OCI-LY7 (cell line): ENCODE measurements around the gene PHTF1. TPM values are rescaled to one million over a fixed set of nuclear protein-coding genes. Genes with fewer than 3 reads are reported as not detected.

ENCODE experiments used
- BruUV-seq: library from RNA; stranded (reverse); fragments of 400-500 nt; replicated peaks from 2 replicates; lab custom pipeline; 2021; lab: Mats Ljungman, UMichigan
- CTCF ChIA-PET: fragments of 300-600 bp; sonication (Branson Sonifier 250); formaldehyde crosslinking; loops from one replicate; lab custom pipeline; 2022; ENCODE audit warnings: antibody characterized with exemption; ENCODE audit not compliant: unreplicated experiment; lab: Charles Lee
- POLR2A ChIA-PET: fragments of 300-600 bp; sonication (Branson Sonifier 250); formaldehyde crosslinking; loops from one replicate; lab custom pipeline; 2022; ENCODE audit warnings: antibody characterized with exemption; lab: Charles Lee
- DNase-seq: peaks from one replicate; pipeline ENCODE4 v3.0.0-alpha.2; 2015; ENCODE audit warnings: low spot score
- H2AFZ ChIP-seq: fragments of 200-600 bp; sonication (generic), shearing (Covaris generic); 2 replicates; pipeline ENCODE4 v1.6.1; 2014; ENCODE audit warnings: mild to moderate bottlenecking, antibody characterized with exemption, low read length, moderate library complexity
- H3K27ac ChIP-seq: fragments of 200-600 bp; sonication (generic); 2 replicates; pipeline ENCODE4 v1.5.1; 2014; ENCODE audit warnings: mixed run types, low read depth, mild to moderate bottlenecking, moderate library complexity, low read length, inconsistent platforms; ENCODE audit not compliant: poor library complexity, severe bottlenecking
- H3K36me3 ChIP-seq: fragments of 200-600 bp; sonication (generic); 2 replicates; pipeline ENCODE4 v1.6.1; 2014; ENCODE audit warnings: mild to moderate bottlenecking, antibody characterized with exemption, low read length, moderate library complexity, mixed read lengths; ENCODE audit not compliant: insufficient read depth
- H3K4me1 ChIP-seq: fragments of 200-600 bp; sonication (generic); 2 replicates; pipeline ENCODE4 v1.5.1; 2014; ENCODE audit warnings: mild to moderate bottlenecking, low read length; ENCODE audit not compliant: insufficient read depth, poor library complexity, severe bottlenecking
- H3K4me2 ChIP-seq: fragments of 200-600 bp; sonication (generic); 2 replicates; pipeline ENCODE4 v1.6.1; 2014; ENCODE audit warnings: mild to moderate bottlenecking, low read length
- H3K4me3 ChIP-seq: fragments of 200-600 bp; sonication (generic); 2 replicates; pipeline ENCODE4 v1.5.1; 2014; ENCODE audit warnings: mild to moderate bottlenecking, low read depth, low read length; ENCODE audit not compliant: poor library complexity, severe bottlenecking
- H3K79me2 ChIP-seq: fragments of 200-600 bp; sonication (generic); 2 replicates; pipeline ENCODE4 v1.6.1; 2016; ENCODE audit warnings: low read depth, mild to moderate bottlenecking, low read length, moderate library complexity, mixed read lengths; ENCODE audit not compliant: insufficient read depth
- H3K9me2 ChIP-seq: fragments of 200-600 bp; sonication (generic); 2 replicates; pipeline ENCODE4 v1.6.1; 2016; ENCODE audit warnings: mild to moderate bottlenecking, low read length, mixed read lengths; ENCODE audit not compliant: insufficient read depth
- H3K9me3 ChIP-seq: fragments of 200-600 bp; sonication (generic); 2 replicates; pipeline ENCODE4 v1.6.1; 2014; ENCODE audit warnings: mild to moderate bottlenecking, mixed run types, low read length, mixed read lengths
- H4K20me1 ChIP-seq: fragments of 200-600 bp; sonication (generic); 2 replicates; pipeline ENCODE4 v1.6.1; 2014; ENCODE audit warnings: mild to moderate bottlenecking, antibody characterized with exemption, low read length, moderate library complexity, mixed read lengths; ENCODE audit not compliant: insufficient read depth
- EZH2phosphoT487 ChIP-seq: fragments of 200-600 bp; sonication (generic); IDR thresholded peaks from 2 replicates; pipeline ENCODE4 v1.6.1; 2018; ENCODE audit warnings: low read depth, borderline replicate concordance, mild to moderate bottlenecking, mixed run types, antibody characterized with exemption, low read length, moderate library complexity, mixed read lengths
- intact Hi-C: fragments of 100-400 bp; cut with micrococcal nuclease; formaldehyde crosslinking; loops from one replicate; pipeline ENCODE4 v1.10.0; 2022; ENCODE audit not compliant: unreplicated experiment
- total RNA-seq, 2 experiments: library from RNA; depleted of rRNA in 1 of 2; stranded (reverse); fragments of >200 nt in 1 of 2; shearing (Covaris generic) in 1 of 2; gene quantifications; 2 replicates each; pipeline ENCODE4 v1.2.3, GENCODE V29; 2014 to 2022
- TF ChIP-seq, protein P1 (sequence below): fragments of 200-600 bp; sonication (generic); conservative IDR thresholded peaks from 2 replicates; pipeline ENCODE4 v1.5.1; 2014; ENCODE audit warnings: mild to moderate bottlenecking, antibody characterized with exemption, low read length, moderate library complexity, mixed read lengths

The PHTF1 gene
- total RNA-seq, 2 experiments from 2014 or later, result 11.8 to 18.8 TPM

DNA sequence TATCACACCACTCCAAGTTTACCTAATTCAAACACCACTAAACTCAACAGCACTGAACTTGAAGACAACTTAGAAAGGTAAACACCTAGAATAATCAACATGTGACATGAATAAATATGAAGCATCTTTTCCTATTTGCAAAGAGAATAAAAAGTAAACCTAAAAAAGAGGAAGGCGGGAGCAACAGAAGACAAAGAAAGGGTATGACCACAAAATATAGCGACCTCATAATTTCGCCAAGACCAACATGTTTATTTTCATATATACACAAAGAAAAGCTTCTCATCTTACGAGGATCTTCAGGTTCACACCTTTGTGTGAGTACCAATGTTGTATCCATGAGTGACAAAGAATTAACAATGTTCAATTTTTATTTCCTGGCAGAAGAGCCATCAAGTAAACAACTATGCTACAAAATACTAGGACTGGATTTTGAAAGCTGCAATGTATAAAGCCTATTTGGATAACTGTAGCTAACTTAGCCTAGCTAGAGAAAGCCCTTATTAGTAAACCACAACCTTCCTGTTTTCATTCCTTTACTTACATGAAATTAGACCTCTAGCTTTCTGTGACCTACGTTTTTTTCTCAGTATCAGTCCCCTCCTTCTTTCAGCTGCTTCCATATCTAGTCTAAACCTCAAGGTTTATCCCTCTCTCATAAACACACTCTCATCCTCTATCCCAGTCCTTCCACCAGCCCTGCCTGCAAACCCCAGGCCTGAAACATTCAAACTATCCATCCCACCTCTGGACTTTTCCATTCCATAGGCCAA lies 21.3 kb upstream of the PHTF1 start:
- intact Hi-C loops, result no loop called here
- Histone ChIP-seq H3K9me3 (no peaks in the 10 kb centered on the region), H3K4me1 (peaks cover 33% of the 10 kb centered on the region), H3K27ac (no peak overlapping the region), H3K4me2 (peak overlapping the region; percentile 35; the same call in 1 of the 2 replicates), H3K4me3 (no peak overlapping the region), H3K79me2 (peaks cover 74% of the 10 kb centered on the region), H3K9me2 (no peaks in the 10 kb centered on the region), H3K36me3 (peaks cover 29% of the 10 kb centered on the region), H2AFZ (no peak overlapping the region), H4K20me1 (peaks cover 12% of the 10 kb centered on the region; the same call in 1 of the 2 replicates)
- no peak for DNase-seq
- POLR2A ChIA-PET, result interaction anchor here (0.6 to 0.8 kb wide), 3 partner anchors 18 to 1521 kb away, joined by 3 to 4 read pairs (median 3); no protein-coding TSS in a partner anchor
- TF ChIP-seq EZH2phosphoT487, result no peak
- TF ChIP-seq, protein P1, sequence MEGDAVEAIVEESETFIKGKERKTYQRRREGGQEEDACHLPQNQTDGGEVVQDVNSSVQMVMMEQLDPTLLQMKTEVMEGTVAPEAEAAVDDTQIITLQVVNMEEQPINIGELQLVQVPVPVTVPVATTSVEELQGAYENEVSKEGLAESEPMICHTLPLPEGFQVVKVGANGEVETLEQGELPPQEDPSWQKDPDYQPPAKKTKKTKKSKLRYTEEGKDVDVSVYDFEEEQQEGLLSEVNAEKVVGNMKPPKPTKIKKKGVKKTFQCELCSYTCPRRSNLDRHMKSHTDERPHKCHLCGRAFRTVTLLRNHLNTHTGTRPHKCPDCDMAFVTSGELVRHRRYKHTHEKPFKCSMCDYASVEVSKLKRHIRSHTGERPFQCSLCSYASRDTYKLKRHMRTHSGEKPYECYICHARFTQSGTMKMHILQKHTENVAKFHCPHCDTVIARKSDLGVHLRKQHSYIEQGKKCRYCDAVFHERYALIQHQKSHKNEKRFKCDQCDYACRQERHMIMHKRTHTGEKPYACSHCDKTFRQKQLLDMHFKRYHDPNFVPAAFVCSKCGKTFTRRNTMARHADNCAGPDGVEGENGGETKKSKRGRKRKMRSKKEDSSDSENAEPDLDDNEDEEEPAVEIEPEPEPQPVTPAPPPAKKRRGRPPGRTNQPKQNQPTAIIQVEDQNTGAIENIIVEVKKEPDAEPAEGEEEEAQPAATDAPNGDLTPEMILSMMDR, result no peak
- CTCF ChIA-PET, result interaction anchor here (0.5 kb wide), 1 partner anchor 78 kb away, joined by 8 read pairs; no protein-coding TSS in a partner anchor
- no TSS peak for BruUV-seq

DNA sequence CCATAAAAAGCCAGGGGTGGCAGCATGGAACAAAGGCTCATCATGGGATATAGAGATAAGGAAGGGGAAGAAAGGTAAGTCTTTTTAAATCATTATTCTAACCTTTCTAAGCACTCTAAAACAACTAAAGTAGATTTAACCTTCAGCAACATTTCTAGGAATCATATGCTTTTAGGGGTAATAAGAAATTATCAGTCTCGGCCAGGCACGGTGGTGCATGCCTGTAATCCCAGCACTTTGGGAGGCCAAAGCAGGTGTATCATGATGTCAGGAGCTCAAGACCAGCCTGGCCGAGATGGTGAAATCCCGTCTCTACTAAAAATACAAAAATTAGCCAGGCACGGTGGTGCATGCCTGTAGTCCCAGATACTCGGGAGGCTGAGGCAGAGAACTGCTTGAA lies 20.3 kb upstream of the PHTF1 start:
- Histone ChIP-seq H3K9me3 (no peaks in the 10 kb centered on the region), H4K20me1 (peaks cover 12% of the 10 kb centered on the region; the same call in 1 of the 2 replicates), H3K4me1 (peaks cover 32% of the 10 kb centered on the region), H2AFZ (no peak overlapping the region), H3K79me2 (peaks cover 66% of the 10 kb centered on the region), H3K4me3 (no peak overlapping the region), H3K27ac (no peak overlapping the region), H3K36me3 (peaks cover 29% of the 10 kb centered on the region), H3K9me2 (no peaks in the 10 kb centered on the region), H3K4me2 (no peak overlapping the region)
- intact Hi-C loops, result no loop called here
- DNase-seq, result no peak
- TF ChIP-seq EZH2phosphoT487, result no peak
- TF ChIP-seq, protein P1, result no peak
- ChIA-PET POLR2A (interaction anchor here (0.6 kb wide), 1 partner anchor 19 kb away, joined by 3 read pairs; no protein-coding TSS in a partner anchor), CTCF (no interaction called here)
- no TSS peak for BruUV-seq

DNA sequence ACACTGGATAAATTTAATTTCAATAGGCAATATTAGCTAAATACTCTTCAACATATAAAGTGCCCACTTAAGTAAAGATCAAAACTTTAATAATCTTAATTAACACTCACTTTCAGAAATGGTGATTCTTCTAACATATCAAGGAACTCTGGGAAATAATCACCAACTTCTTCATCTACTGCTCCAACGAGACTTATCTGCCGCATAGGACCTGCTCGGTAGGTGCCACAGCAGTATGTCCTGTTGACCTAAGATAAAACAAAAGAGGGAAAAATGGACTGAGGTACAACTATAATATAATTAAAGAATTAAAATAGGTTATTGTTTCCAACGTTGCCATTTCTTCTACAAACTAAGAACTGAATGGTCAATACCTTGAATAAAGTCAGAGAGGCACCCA lies 18.3 kb upstream of the PHTF1 start:
- ChIA-PET CTCF (no interaction called here), POLR2A (interaction anchor here (0.7 kb wide), 1 partner anchor 7 kb away, joined by 3 read pairs; no protein-coding TSS in a partner anchor)
- TF ChIP-seq, protein P1, result no peak
- TF ChIP-seq EZH2phosphoT487, result no peak
- no TSS peak for BruUV-seq
- H4K20me1 ChIP-seq, result peaks cover 12% of the 10 kb centered on the region; the same call in 1 of the 2 replicates
- H3K4me3 ChIP-seq, result no peak overlapping the region
- no peaks in the 10 kb centered on the region for H3K9me3 ChIP-seq
- no peak overlapping the region for H2AFZ ChIP-seq
- H3K4me1 ChIP-seq, result peaks cover 16% of the 10 kb centered on the region
- H3K27ac ChIP-seq, result no peak overlapping the region
- no peak overlapping the region for H3K4me2 ChIP-seq
- H3K36me3 ChIP-seq, result peaks cover 36% of the 10 kb centered on the region
- no peaks in the 10 kb centered on the region for H3K9me2 ChIP-seq
- no peak for DNase-seq
- peaks cover 46% of the 10 kb centered on the region for H3K79me2 ChIP-seq
- intact Hi-C loops, result no loop called here
